Stimulated activated CD8-positive, alpha-beta memory T cell treated with anti-CD3 and anti-CD28 coated beads, Interleukin-15, amount 100 ng/mL, for 1 hour (primary cell): Measurements from ENCODE around the gene IL2RA.
"Not testable (repeated sequence)": the region's sequence is repeated elsewhere in the genome, so short reads cannot be mapped to it uniquely, and the experiment has no call there.

Experiments used
- DNase-seq: peaks from one replicate; pipeline ENCODE4 v3.0.0-alpha.2; 2020; ENCODE audit warnings: low read depth

The IL2RA gene

DNA sequence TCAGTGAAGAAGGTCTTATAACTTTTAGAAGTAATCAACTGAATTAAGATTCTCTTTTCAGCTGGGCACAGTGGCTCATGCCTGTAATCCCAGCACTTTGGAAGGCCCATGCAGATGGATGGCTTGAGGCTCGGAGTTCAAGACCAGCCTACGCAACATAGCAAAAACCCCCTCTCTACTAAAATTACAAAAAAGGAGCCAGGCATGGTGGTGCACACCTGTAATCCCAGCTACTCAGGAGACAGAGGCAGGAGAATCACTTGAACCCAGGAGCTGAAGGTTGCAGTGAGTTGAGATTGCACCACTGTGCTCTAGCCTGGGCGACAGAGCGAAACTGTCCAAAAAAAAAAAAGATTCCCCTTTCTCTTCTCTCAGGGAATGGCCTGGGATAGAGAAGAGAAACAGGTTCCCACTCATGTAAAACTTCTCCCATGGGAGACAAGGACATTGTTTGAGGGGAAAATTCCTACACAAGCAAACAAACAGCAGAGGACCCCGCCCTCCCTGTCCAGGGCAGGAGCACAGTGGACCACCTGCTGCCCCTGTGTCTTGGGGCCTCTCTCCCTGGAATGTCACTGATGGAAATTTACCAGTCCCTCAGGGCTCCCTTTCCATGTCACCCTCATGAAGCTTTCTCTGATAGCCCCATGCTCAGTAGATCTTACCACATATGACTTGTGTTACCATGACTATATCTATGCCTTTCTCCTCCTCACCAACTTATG is 5.6 kb downstream of the IL2RA start:
- no peak for DNase-seq

DNA sequence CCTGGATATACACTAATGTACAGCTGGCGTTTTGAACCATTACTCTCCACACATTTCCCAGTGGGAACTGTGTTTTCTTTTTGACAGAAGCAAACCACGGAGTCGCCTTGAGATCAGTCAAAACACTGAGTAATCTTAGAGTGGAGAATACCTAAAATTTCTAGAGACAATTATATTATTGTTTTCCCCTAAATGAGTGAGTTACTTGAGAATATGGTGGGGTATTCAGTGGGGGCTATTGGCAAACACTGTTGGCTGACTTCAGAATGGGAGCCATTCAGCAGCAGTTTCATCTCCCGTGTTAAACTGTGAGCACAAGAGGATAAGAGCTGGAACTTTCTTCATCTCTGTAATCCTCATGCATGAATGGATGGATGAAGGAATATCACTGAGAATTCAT is 6.2 kb downstream of the IL2RA start:
- no peak for DNase-seq

DNA sequence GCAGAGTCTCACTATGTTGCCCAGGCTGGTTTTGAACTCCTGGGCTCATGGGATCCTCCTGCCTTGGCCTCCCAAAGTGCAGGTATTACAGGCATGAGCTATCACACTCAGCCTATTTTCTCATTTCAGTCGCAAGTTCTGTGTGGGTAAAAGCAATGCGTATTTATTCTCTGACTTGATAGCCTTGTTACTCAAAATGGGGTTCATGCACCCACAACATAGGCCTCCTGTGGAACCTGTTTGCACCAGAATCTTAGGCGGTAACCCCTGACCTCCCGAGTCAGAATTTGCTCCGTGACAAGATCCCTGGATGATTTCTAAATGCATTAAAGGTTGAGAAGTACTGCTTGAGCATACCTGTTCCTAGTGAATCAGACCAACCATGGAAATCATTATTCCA is 7.3 kb downstream of the IL2RA start:
- DNase-seq = no peak

DNA sequence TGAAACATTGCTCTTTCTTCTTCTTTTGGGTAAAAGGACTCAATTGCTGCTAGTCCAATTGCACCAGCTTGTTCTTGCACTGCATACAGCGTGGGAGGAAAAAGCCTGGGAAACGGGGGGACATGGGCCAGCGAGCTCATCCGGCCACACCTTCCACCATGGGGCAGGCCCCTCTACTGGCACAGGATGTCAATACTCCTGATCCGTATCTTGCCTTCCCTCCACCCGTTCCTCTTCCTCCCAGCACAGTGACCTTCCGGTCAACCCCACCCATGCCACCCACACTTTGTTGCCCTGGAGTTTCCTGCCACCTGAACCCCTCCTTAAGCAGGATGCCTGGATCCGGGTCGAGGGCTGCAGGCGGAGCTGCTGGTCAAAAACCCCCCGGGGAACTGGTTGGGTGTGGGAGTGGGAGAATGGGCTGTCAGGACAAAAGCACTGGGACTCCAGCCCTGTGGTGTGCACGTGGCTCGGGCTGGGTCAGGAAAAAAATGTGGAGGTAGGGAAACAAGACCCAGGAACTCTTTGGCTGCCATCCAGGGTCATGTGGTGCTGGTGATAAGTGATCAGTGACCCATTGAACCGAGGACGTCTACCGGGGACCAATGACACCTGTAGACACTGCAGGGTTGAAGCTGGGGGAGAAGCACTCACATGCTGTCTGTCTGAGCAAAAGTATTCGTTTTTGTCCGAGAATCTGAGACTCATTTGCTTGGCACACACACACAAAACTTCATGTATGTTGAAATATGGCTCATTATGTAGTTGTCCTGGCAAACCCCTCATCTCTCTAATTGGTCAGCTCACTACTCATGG is 8.1 kb downstream of the IL2RA start:
- DNase-seq = no peak

DNA sequence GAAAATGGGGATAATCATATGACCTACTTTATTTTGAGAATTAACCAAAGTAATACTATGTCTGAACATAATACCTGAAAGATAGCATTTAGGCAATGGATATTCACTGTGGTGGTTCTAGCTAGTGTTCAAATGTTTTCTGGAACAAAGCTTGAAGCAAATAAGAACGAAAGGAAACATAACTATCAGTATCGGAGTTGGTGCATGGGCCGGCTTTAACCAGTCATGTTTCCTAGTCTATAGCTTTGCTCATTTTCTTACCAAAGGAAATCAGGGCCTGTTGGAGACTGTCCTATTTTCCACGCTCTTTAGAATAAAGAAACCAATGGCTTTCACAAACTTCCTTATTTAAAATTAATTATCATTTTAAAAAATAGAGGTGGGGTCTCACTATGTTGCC is 8.9 kb downstream of the IL2RA start:
- no peak for DNase-seq

DNA sequence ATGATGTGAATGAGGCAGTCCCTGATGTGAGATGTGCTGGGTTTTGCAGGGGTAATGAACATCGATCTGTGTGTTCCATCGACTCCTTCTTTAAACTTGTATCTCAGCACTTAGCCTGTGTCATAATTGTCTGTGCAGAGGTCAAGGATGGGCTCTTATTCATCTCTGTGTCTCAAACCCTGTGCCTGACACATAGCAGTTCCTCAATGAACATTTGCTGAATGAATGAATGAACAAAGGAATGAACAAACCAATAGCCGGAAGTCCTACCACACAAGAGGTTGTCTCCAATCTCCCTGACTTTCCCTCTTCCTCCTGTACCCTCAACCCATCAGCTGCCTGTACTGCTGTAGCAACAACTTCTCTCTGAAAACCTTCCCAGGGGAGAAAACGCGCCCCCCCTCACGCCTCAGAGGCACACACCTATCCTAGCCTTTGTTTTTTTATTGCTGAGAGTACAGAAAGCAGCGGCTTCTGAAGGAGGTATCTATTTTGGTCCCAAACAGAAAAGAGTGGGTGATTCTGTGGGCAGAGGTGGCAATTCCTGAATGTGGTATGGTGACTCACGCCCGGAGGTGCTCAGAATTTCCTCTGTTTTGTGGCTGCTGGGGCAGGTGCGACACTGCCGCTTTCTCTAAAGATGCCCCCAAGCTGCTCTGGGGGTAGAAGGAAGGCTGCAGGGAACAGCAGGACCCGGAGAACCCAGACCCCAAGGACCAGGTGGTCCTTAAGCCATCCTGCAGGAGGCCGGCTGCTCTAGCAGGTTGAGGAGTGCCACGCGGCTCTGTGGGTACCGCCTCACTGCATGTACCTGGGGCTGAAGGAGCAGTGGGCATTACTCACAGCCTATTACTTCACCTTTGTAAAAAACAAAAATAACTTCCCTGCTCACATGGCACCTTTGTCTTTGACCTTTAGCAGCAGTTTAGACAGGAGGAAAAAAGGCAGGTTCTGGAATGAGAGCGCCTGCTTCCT is 9.6 kb downstream of the IL2RA start:
- peak; percentile 68 for DNase-seq

DNA sequence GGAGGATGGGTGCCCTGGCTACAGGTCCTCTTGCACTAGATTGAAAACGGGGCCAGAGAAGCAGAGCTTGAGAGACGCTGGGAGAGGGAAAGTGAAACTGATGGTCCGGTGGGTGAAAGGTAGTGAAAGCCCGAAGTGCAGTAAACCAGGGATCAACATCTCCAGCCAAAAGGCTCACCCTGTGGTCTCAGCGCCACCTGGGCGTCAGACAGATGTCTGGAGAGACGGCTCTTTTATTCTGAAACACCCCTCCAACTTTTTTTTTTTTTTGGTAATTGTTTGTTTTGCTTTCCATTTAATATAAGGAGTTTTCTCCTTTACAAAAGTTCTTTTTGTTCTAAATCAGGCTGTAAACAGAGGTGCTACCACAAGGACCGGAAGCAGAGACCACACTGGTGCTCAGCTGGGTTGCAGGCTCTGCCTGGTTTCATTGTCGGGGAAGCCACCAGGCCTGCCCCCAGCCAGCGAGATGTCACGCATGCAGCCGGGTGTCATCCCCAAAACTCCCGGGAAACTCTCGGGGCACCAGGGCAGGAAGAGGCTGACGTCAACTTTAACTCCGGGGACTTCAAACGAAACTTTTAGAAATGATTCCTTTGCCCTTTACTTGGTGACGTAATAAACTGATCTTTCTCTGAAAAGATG is 11.2 kb downstream of the IL2RA start:
- DNase-seq = peak; percentile 72

DNA sequence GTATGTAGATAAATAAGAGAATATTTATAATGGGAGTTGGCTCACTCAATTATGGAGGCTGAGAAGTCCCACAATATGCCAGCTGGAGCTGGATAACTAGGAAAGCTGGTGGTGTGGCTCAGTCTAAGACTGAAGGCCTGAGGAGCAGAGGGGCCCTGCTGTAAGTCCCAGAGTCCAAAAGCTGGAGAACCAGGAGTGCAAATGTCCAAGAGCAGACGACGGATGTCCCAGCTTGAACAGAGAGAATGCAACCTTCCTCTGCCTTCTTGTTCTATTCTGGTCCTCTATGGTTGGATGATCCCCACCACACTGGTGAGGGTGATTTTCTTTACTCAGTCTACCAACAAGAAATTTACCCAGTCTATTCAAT is 13.2 kb downstream of the IL2RA start:
- no peak for DNase-seq

DNA sequence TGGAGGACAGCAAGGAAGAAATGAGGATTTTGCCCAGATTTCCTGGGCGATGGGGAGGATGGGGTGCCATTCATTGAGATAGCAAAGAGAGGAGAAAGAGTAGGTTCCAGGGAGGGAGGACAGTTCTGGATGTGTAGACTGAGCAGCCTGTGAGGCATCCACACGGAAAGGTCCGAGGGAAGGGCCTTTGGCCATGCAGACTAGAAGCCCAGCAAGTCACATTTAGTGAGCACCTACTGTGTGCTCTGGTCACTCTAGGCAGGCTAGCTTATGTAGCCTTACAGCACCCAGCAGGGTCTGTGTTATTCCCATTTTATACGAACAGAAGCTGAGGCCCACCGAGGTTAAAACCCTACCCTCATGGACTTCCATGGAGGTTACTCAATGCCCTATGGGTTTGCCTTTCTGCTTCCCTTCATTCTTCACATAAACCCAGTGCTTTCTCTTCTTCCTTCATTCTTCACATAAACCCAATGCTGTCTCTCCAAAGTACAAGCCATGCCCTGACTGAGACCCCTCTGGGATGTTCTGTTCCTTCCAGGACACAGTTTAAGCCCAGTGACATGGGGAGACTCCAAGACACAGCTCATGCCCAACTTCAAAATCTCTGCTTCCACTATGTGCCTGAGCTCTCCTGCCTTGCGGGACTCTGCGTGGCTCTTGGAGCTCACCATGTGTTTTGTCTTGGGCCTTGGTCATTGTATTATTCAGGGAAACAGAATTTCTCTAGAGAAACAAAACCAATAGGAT is 13.7 kb downstream of the IL2RA start:
- no peak for DNase-seq

DNA sequence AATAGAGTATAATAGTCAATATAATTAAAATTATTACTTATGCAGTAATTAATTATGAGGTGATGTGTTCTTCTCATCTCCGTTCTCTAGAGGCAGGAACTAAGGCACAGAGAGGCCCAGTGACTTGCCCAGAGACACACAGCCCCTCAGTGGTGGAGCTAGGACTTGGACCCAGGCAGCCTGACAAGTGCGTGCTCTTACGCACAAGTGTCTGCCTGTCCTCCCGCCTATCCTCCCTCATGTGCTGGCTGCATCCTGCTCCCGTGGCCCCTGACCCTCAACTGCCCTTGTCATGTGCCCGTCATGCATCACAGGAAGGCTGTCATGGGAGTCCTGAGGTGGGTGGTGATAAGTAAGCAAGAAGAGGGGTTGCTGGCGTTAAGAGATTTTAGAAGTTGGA is 14.3 kb downstream of the IL2RA start:
- no peak for DNase-seq

DNA sequence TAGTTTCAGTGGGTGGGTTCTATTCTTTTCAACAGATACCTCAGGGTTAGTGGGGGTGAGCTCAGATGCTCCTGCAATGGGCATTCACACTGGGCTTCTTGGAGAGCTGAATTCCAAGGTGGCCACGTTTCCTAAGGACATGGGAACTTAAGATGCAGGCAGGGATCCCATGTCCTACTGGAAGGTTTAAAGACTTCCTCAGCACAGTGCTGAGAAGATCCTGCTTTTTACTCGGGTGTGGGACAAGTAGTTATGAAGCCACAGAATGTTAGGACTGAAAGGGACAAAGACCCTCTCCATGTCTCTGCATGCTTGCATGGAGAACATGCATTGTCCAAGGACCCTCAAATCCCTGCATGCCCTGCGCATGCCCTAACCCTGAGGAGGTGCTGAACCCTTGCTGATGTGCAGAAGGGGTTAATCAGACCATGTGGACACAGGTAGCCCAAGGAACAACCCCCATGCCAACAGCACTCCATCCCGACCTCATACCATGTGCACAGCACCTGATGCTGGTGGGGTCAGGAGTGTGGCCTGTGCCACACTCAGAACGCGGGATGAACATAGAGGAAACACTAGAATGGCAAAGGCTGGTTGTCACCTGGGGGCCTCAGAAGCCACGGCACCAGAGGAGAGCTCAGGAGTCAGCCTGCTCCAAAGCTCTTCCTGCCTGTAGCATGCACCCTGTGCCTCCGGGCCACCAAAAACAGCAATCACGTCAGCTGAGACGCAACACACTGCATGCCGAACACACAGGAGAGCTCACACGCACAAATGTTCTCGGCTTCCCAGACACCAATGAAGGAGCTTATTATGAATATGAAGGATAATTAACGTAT is 15.2 kb downstream of the IL2RA start:
- no peak for DNase-seq

DNA sequence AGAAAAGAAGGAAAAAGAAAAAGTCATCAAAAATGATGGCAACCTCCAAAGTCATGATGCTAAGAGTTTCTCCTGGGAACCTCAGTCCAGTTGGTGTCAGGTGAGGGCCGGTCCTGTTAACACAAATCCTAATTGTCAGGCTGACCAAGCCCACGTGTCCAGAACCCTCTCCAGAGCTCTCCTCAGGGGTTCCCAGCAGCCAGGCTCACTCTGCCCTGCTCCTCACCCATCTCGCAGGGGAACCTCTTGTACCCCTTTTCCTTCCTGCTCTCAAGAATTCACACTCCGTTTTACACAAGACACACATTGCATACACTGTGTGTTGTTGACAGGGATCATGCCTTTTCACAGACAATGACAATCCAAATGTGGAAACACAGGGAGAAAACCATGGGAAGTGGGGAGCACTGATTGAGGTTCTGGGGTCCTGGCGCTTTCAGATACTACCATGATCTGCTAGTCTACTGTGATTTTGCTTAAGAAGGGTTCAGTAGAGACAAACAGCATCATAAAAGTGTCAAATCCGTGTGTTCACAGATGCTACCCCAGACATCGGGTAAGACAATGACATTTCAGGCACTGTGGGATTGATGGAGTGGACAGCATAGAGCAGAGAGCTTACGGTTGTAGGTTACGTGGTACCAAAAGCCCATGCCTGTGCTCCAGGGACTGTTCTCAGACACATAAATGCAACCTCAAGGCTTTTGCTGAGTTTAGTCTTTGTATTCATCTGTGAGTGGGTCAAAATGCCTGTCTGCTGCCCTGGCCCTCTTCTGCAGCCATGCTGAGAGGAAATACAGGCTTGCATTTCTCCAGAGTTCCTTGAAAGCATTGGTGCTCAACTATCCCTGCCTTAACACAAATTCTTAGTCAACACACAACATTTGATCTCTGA is 16.0 kb downstream of the IL2RA start:
- no peak for DNase-seq

DNA sequence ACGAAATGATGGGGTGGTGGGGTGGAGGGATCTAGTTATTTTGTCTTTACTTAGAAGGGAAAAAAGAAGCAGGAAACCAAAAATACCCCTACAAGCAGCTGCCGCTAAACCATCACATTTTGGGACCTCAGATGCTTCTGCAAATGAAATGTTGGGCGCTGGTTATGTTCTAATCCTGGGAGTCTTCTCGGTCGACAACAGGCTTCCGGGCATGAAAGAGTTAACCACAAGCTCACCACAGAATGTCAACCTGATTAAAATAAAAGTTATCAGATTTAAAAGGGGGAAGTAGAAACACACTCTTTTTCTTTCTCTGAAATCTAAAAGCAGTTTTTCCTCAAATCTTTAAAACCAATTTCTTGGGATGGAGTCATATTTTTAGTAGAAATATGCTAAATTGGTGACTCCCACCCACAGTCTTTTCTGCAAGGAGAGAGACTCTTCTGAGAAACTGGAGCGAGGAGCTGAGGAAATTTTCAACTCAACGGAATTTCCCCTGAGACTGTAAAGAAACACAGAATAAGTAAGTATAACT is 16.8 kb downstream of the IL2RA start:
- no peak for DNase-seq

DNA sequence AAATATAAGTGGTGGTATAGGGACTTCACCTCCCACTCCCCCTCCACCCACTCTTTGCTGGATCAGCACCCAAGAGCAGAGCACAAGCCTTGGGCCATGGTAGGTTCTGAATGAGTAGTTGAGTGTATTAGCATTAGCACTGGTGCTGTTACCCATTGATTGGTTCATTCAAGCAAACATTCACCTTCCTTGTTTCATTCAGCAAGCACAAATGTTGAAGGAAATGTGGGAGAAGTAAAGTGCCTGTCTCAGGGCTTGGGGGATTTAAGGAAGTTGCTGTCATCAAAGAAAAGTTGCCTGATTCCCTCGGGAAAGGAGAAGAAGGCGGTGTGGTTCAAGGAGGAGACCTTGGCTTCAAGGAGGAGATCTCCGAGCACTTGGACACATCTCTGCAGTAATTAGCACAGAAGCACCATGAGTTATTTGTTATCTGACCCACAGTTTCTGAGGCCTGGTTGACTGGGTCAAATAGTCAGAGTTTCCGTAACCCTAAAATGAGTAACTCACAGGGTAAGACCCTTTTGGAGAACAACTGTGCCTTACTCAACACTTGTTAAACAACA is 17.3 kb downstream of the IL2RA start:
- no peak for DNase-seq

DNA sequence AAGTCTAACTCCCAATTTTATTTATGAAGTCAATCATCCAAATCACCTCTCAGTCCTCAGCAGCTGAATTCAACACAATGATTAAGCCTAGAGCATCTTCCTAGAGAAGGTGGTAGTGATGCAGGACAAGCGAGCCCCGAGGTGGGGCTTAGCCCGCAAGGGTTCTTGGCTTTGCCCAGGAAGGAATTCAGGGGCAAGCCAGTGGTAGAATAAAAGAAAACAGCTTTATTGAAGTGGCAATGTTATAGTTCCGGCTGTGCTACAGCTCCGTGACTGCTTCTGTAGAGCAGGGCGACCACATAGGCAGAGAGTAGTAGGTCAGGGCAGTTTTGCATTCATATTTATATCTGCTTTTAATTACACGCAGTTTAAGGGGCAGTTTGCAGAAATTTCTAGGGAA is 18.1 kb downstream of the IL2RA start:
- DNase-seq = no peak

DNA sequence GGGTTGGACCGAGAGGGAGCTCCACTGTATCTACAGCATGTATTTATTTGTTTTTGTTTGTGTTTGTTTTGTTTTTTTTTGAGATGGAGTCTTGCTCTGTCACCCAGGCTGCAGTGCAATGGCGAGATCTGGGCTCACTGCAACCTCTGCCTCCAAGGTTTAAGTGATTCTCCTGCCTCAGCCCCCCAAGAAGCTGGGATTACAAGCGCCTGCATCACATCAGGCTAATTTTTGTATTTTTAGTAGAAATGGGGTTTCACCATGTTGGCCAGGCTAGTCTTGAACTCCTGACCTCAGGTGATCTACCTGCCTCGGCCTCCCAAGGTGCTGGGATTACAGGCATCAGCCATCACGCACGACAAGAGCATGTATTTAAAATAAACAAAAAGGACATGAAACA is 18.8 kb downstream of the IL2RA start:
- not testable (repeated sequence) for DNase-seq

DNA sequence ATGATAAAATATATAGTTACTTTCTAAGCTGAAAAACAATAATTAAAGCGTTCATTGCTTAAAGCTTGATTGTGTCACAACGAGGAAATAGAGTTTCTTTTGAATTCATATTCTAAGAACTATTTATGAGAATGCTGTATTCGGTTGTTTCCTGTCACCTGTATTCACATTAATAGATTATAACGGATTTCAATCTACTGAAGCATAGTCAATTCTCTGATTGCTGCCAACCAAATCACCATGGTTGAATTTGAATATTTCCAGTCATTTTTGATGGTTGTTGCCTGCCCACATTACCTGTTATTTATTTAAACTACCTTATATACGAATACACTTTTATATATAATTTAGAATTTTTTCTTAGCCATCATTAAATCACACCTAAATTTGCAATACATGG is 22.0 kb downstream of the IL2RA start:
- no peak for DNase-seq

DNA sequence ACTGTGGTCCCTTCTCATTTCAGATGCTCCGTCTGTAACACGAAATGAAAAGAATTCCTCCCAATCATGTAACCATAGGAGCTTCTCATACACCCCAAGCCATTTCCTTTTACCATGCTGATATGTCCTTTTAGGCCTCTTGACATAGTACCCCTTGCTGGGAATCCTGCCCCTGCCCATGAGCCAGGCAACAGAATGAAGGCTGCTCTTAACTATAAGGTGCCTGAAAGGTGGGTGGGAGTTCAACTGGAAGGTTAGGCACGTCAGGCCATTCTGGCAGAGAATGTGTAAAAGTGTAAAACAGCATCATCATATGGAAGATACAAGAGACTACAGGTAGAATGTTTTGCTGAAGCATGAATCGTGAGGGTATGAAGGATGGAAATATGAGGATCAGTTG is 22.5 kb downstream of the IL2RA start:
- no peak for DNase-seq
